Small intestine (tissue), 7 donors: ENCODE data around the gene CCER1. TPM values are rescaled to one million over a fixed set of nuclear protein-coding genes. Genes with fewer than 3 reads are reported as not detected.

Source experiments
- DNase-seq, 2 donors: peaks; one replicate each; pipeline versions ENCODE4 v3.0.0 to v3.0.0-alpha.2; 2013
- FAIRE-seq: peaks from 2 replicates; lab custom pipeline; 2012; peaks lifted over from hg19 to GRCh38; lab: Jason Lieb, UNC
- H3K27ac ChIP-seq, 3 donors: one replicate each; pipeline ENCODE4 v1.5.1; 2013; ENCODE audit warnings: low read length in 2 of 3, mild to moderate bottlenecking in 2 of 3, control low read depth in 1 of 3, inconsistent platforms in 1 of 3, low read depth in 1 of 3, moderate library complexity in 1 of 3
- H3K27me3 ChIP-seq, 3 donors: one replicate each; pipeline ENCODE4 v1.6.1; 2013; ENCODE audit warnings: low read length in 3 of 3, inconsistent platforms in 1 of 3; ENCODE audit not compliant: control insufficient read depth in 3 of 3, insufficient read depth in 3 of 3
- H3K36me3 ChIP-seq, 3 donors: one replicate each; pipeline ENCODE4 v1.6.1; 2013; ENCODE audit warnings: low read length in 3 of 3, inconsistent platforms in 1 of 3, low read depth in 1 of 3, mild to moderate bottlenecking in 1 of 3, moderate library complexity in 1 of 3; ENCODE audit not compliant: control insufficient read depth in 3 of 3, insufficient read depth in 2 of 3
- H3K4me1 ChIP-seq, 3 donors: one replicate each; pipeline ENCODE4 v1.6.1; 2013; ENCODE audit warnings: low read length in 2 of 3, inconsistent platforms in 1 of 3, low read depth in 1 of 3, mild to moderate bottlenecking in 1 of 3, moderate library complexity in 1 of 3; ENCODE audit not compliant: control insufficient read depth in 3 of 3, insufficient read depth in 2 of 3
- H3K4me3 ChIP-seq, 3 donors: one replicate each; pipeline ENCODE4 v1.5.1; 2013; ENCODE audit warnings: low read length in 3 of 3, control low read depth in 1 of 3, inconsistent platforms in 1 of 3, low read depth in 1 of 3, mild to moderate bottlenecking in 1 of 3, moderate library complexity in 1 of 3
- H3K9me3 ChIP-seq, 2 donors: one replicate each; pipeline ENCODE4 v1.6.1; 2013; ENCODE audit warnings: low read depth in 1 of 2, low read length in 1 of 2; ENCODE audit not compliant: control insufficient read depth in 2 of 2, insufficient read depth in 1 of 2
- WGBS, 3 donors: extraction: QIAGEN DNeasy Blood & Tissue Kit; methylation state at CpG; one replicate each; pipeline ENCODE4 v1.1.7; 2013; 5-methylcytosine and 5-hydroxymethylcytosine counted together
- polyA plus RNA-seq, 4 donors: library from polyadenylated mRNA; stranded (reverse) in 3 of 4; unstranded in 1 of 4; fragments of 200-250 nt in 3 of 4; fragments of 120-200 nt in 1 of 4; gene quantifications; one replicate each; pipeline versions ENCODE4 v1.2.1 to v1.2.3, GENCODE V29; 2013
- donor health status: healthy with polysubstance abuse.
- donor health status: control.
- donor health status: control.
- donor health status: Bipolar disorder and iron deficiency.
- donor health status: healthy.

Gene CCER1
- polyA plus RNA-seq, 4 donors, result not detected

- H3K27me3 ChIP-seq, result no peaks in the 10 kb centered on the region
- H3K36me3 ChIP-seq, result no peaks in the 10 kb centered on the region
- no peaks in the 10 kb centered on the region for H3K9me3 ChIP-seq
- WGBS, 3 donors, result 90 to 95% (median 92%) methylated on average over 7 of the region's 7 CpGs
- no peak overlapping the region for H3K27ac ChIP-seq
- FAIRE-seq, result no peak
- no peak overlapping the region for H3K4me3 ChIP-seq
- no peaks in the 10 kb centered on the region for H3K4me1 ChIP-seq
- DNase-seq, result no peak
Observed at GRCh38 chr12:90947869-90948268, 7.1 kb downstream of the CCER1 start.

GRCh38 chr12:90945070-90945649, 9.8 kb downstream of the CCER1 start:
- no peak overlapping the region for H3K27ac ChIP-seq
- H3K4me1 ChIP-seq, result no peaks in the 10 kb centered on the region
- 21 to 47% (median 29%) methylated on average over 1 of the region's 1 CpG for WGBS, 3 donors
- FAIRE-seq, result peak; percentile 98
- H3K27me3 ChIP-seq, result no peaks in the 10 kb centered on the region
- H3K4me3 ChIP-seq, result no peak overlapping the region
- DNase-seq, result peak; percentile 30 to 52
- H3K36me3 ChIP-seq, result no peaks in the 10 kb centered on the region
- no peaks in the 10 kb centered on the region for H3K9me3 ChIP-seq

GRCh38 chr12:90943255-90943654, 11.7 kb downstream of the CCER1 start:
- Histone ChIP-seq H3K27ac (no peak overlapping the region), H3K4me1 (no peaks in the 10 kb centered on the region), H3K4me3 (no peak overlapping the region), H3K9me3 (no peaks in the 10 kb centered on the region), H3K36me3 (no peaks in the 10 kb centered on the region), H3K27me3 (no peaks in the 10 kb centered on the region)
- no peak for FAIRE-seq
- WGBS, 3 donors, result 89 to 90% (median 89%) methylated on average over 1 of the region's 1 CpG
- no peak for DNase-seq

- H3K27me3 ChIP-seq, result no peaks in the 10 kb centered on the region
- H3K4me3 ChIP-seq, result no peak overlapping the region
- WGBS, 3 donors, result 8 to 40% (median 32%) methylated on average over 3 of the region's 3 CpGs
- no peaks in the 10 kb centered on the region for H3K4me1 ChIP-seq
- no peak overlapping the region for H3K27ac ChIP-seq
- FAIRE-seq (peak; percentile 36), DNase-seq (peak; percentile 46 to 56)
- no peaks in the 10 kb centered on the region for H3K36me3 ChIP-seq
- no peaks in the 10 kb centered on the region for H3K9me3 ChIP-seq
Observed at GRCh38 chr12:90940872-90941499, 14.0 kb downstream of the CCER1 start.

- DNase-seq (no peak), FAIRE-seq (no peak)
- Histone ChIP-seq H3K36me3 (no peaks in the 10 kb centered on the region), H3K27ac (no peak overlapping the region), H3K9me3 (no peaks in the 10 kb centered on the region), H3K27me3 (no peaks in the 10 kb centered on the region), H3K4me3 (no peak overlapping the region), H3K4me1 (no peaks in the 10 kb centered on the region)
- 84 to 100% (median 89%) methylated on average over 1 of the region's 1 CpG for WGBS, 3 donors
Observed at GRCh38 chr12:90939382-90939781, 15.6 kb downstream of the CCER1 start.

- H3K27ac ChIP-seq, result no peak overlapping the region
- H3K4me1 ChIP-seq, result no peaks in the 10 kb centered on the region
- no peaks in the 10 kb centered on the region for H3K36me3 ChIP-seq
- no peak for FAIRE-seq
- no peaks in the 10 kb centered on the region for H3K27me3 ChIP-seq
- no peak overlapping the region for H3K4me3 ChIP-seq
- no peaks in the 10 kb centered on the region for H3K9me3 ChIP-seq
- DNase-seq, result no peak
- WGBS, 3 donors, result 60 to 70% (median 64%) methylated on average over 6 of the region's 6 CpGs
Observed at GRCh38 chr12:90938451-90938850, 16.5 kb downstream of the CCER1 start.

- H3K9me3 ChIP-seq, result no peaks in the 10 kb centered on the region
- H3K4me3 ChIP-seq, result no peak overlapping the region
- no peak overlapping the region for H3K27ac ChIP-seq
- H3K4me1 ChIP-seq, result no peaks in the 10 kb centered on the region
- no peaks in the 10 kb centered on the region for H3K36me3 ChIP-seq
- WGBS, 3 donors, result 22 to 51% (median 24%) methylated on average over 2 of the region's 2 CpGs
- no peak for DNase-seq
- no peak for FAIRE-seq
- no peaks in the 10 kb centered on the region for H3K27me3 ChIP-seq
Observed at GRCh38 chr12:90937651-90938050, 17.3 kb downstream of the CCER1 start.

- Histone ChIP-seq H3K4me3 (no peak overlapping the region), H3K4me1 (no peaks in the 10 kb centered on the region), H3K27me3 (no peaks in the 10 kb centered on the region), H3K9me3 (no peaks in the 10 kb centered on the region), H3K36me3 (no peaks in the 10 kb centered on the region), H3K27ac (no peak overlapping the region)
- FAIRE-seq, result no peak
- no peak for DNase-seq
- 91 to 95% (median 94%) methylated on average over 5 of the region's 5 CpGs for WGBS, 3 donors
Observed at GRCh38 chr12:90936230-90937005, 18.6 kb downstream of the CCER1 start.
